Activated CD4-positive, alpha-beta T cell treated with anti-CD3 and anti-CD28 coated beads, Interleukin-2, amount 50 U/mL, for 48 hours (primary cell): ENCODE results near the gene CPED1.
A peak's percentile ranks its signal among the peaks of the same experiment; 100 is the strongest.
"Not testable (repeated sequence)": the region's sequence is repeated elsewhere in the genome, so short reads cannot be mapped to it uniquely, and the experiment has no call there.

Source experiments
- DNase-seq, 2 experiments: peaks; one replicate each; pipeline ENCODE4 v3.0.0-alpha.2; 2020

CPED1 gene

DNA sequence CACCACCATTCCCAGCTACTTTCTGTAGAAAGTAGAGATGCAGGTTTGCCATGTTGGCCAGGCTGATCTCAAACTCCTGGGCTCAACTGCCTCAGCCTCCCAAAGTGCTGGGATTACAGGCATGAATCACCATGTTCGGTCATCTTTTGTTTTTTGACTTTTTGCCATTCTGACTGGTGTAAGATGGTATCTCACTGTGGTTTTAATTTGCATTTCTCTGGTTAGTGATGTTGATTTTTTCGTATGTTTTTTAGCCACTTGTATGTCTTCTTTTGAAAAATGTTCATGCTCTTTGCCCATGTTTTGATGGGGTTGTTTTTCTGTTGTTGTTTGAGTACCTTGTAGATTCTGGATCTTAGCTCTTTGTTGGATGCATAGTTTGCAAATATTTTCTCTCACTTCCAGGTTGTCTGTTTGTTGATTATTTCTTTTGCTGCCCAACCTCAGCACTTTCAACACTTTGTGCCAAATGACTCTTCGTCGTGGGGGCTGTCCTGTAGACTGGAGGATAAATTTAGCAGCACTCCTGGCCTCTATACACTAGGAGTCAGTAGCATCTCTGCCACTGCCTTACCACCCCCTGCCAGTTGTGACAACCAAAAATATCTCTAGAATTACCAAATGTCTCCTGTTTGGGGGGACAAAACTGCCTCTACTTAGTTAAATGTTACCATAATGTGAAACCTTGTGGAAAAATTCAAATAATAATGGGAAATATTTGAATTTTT lies 6.5 kb upstream of the CPED1 start:
- DNase-seq = no peak

DNA sequence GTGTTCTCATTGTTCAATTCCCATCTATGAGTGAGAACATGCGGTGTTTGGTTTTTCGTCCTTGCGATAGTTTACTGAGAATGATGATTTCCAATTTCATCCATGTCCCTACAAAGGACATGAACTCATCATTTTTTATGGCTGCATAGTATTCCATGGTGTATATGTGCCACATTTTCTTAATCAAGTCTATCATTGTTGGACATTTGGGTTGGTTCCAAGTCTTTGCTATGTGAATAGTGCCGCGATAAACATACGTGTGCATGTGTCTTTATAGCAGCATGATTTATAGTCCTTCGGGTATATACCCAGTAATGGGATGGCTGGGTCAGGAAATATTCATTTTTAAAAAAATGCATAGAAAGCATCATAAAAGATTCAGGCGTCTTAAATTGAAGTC lies 4.9 kb upstream of the CPED1 start:
- DNase-seq = not testable (repeated sequence)

DNA sequence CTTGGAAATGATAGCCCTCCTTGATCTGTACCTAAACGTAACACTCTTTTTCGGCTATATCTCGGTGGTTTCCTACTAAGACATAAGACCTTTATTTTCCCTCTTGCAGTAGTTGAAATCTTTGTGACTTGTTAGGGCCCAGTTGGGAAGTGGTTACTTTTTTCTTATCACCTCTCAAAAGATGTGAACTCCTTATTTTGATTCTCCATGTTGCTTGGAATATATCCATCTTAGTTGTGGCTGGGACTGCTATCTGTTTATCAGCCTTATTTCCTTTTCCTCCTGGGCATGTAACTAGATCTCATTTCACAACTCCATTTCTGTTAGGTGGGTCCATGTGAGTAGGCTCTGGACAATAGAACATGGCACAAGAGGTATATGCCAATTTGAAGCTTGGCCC lies 4.1 kb upstream of the CPED1 start:
- DNase-seq = no peak

DNA sequence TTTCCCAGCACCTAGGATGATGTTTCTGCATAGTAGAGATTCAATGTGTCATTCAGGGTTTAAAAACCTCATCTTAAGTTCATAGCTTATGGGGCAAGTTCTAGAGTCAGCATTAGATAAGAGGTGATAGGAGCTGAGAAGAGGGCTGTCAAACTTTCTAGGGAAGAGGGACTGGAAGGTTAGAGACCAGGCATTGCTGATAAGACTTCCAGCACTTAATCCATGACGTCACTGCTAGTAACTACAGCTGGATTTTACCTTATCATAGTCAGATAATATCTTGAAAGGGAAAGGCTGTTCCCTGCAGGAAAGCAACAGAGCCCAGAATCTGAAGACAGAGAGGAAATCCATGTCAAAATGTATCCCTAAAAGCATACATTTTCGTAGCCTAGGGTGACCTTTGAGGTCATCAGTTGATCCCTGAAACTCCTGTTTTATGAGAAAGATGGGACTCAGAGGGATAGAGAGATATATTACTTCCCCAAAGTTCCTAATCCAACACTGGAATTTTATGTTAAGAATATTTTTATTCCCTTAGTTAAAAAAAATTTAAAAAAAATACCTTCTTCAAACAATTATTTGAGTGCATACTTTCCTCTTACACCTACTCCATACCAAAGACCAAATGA lies 3.3 kb upstream of the CPED1 start:
- no peak for DNase-seq

DNA sequence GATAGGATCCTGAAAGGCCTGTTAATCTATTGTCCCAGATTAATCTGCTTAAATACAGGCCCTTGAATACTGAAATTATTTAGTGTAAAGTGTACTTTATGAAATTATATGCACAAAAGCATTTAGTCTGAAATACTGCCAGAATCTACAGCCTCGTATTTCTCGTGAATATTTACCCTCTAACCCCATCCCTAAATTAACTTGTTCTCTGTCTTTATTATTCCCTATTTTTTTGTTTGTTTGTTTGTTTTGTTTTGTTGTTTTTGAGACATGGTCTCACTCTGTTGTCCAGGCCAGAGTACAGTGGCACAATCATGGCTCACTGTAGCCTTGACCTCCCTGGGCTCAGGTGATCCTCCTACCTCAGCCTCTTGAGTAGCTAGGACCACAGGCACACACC lies 2.7 kb upstream of the CPED1 start:
- no peak for DNase-seq

DNA sequence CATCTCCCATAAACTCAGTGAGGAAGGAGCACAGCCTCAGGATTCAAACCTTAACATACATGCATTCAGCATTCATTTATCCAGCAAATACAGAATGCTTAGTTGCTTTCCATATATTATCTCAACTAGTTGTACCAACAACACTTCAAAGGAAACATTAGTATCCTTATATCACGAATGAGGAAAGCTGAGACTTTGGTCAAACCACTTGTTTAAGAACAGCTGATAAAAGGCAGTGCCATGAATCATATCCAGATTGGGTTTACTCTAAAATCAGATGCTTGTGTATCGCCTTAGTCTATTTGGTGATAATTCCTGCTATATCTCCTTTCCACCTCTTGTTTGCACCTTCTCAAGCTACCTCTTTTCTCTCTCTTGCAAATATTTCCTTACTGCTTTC lies 1.9 kb upstream of the CPED1 start:
- no peak for DNase-seq

DNA sequence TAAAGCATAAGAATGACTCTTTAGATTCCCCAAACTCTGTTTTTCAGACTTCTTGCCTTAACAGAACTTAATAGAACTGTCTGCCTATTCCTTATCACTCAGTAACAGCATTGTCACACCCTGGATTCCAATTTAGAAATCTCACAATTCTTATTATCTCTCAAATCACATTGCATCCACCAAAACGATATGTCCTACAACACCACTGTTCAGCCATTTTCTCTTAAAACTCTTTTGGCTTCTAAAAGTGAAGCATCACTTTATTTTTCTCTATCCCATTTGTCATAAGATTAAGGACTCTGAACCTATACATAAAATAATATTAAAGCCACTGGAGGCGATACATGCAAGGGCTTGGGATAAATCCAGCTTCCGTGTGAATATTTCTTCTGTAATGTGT lies 1.2 kb upstream of the CPED1 start:
- DNase-seq = no peak

DNA sequence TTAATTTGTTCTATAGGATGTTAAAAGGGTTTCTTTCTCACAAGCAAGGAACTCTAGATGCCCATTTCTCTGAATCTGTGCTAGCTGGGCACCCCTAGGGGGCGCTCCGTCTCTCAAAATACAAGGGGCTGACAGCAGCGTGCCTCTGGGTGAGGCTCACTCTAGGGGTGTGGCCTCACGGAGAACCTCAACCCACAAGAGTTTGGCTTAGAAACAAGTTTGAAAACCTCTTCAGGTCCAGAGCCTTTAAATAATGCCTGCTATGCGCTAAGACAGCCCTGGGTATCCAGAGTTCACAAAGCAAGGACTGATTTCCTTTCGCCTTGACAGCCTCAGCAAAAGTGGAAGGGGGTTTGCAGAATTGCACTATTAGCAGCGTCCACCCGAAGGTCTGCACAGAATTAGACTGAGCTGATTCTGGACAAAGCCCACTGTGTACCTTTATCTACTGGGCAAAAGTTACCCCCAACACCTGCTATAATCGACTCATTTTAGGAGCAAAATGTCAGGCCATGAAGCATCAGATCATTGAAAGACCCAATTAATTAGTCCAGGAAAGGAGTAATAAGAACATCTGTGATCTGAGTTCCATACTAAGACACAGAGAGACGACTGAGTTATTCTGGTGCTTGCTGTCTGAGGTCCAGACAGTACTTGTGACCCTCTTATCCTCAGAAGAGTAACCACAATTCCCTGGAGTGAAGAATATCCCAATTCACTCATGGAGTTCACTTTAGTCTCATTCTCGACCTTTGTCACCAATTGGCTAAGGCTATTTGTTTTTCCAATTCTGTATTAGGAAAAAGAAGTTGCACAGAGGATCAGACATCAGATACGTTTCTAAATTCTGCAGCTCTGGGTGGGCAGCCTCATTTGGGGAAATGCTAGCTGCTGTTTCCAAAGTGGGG lies 574 bp upstream of the CPED1 start:
- DNase-seq = peak; percentile 82 to 86

DNA sequence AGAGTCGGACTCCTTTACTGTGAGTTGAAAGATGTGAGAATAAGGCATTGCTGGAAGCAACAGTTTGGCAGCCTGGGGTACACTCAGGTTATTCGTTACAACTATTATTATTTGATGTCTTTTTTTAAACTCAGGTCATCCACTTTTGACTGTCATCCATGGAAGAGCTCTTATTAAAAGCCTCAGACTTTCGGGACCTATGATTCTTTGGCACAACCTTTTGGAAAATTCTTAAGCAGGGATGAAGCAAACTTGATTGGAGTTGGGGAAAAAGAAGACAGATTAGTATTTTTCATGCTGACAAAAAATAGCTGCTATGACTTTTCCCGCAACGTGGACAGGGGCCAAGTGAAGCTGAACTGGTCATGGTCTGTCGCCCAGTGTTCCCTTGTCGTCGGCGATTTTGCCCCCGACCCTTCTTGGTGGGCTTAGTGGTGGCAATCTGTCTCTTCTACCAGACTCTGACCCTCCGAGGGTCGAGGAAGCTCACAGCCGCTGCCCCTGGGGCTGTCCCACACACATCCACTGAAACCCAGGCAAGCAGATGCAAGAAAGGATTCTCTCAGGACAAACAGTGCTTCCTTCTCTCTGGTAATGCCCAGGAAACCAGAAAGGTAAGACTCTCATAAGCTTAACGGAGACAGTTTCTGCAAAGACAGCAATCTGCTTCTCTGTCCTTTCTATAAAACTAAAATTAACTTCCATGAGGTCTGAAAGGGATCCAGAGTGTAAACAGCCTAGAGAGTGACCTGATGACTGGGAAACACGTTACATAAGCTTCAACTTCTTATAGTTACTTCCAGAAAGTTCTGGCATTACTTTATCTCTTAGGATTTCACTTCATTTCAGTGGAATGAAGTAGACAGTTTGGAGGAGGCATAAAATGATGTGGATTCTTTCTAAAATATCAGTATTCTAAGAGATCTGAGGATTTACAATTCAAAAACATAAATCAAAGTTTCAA lies 1.0 kb downstream of the CPED1 start:
- DNase-seq = no peak

DNA sequence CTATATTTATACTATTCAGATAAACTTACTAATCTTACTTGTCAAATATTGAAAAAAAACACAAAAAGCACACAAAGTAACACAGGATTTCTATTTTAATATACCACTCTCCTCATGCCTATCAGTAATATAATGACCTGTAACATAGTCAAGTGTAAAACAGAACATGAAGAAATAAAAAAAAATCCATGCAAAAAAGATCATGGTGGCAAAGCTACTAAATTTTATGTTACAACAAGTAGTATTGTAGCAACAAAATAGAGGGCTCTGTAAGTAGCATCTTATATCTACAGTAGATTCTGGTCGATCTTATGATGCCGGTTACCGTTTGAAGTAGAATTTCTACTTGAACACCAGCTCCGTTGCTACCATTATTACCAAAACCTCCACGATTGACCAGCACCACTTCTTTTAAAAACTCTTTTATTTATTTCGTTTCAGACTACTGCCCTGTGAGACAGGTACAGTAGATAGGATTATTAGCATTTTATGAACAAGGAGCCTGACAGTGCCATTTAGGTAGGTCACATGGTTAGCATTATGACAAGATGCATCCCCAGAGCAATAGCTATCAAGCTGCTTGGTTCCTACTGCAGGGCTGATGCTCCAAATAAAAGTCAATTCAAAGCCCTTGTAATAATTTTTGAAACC lies 2.1 kb downstream of the CPED1 start:
- no peak for DNase-seq

DNA sequence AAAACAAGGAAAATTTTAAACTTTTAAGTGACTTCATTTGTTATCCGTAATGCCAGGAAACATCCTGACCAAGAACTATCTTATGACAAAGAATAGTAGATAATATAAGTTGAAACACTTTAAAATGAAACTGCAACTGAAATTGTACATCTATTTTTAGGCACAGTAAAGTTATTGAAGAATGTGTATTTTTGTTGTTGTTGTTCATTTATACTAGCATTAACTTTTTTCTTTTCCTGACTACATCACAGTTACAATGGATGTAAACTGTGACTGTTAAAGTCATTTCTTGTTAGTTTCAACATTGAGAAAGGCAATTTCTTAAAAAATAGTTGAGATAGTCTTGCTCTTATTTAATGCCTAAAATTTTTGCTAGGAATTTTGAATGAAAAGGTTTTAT lies 2.6 kb downstream of the CPED1 start:
- no peak for DNase-seq

DNA sequence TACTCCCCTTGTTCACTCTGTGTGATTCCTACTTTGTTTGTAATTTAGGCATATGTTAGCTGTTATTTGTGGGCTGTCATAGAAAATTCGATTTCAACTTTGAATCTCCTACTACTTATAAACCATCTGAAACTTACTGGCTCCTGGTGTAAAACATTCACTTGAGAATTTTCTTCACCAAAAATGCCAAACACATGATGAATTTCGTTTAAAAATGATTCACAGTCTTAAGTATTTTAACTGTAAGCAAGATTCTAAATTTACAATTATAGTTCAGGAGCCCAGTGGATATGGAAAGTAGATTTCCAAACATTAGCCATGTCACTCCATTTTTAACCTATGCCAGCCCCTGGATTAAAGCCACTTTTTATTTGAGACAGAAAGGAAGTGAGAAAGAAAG lies 3.1 kb downstream of the CPED1 start:
- DNase-seq = no peak

DNA sequence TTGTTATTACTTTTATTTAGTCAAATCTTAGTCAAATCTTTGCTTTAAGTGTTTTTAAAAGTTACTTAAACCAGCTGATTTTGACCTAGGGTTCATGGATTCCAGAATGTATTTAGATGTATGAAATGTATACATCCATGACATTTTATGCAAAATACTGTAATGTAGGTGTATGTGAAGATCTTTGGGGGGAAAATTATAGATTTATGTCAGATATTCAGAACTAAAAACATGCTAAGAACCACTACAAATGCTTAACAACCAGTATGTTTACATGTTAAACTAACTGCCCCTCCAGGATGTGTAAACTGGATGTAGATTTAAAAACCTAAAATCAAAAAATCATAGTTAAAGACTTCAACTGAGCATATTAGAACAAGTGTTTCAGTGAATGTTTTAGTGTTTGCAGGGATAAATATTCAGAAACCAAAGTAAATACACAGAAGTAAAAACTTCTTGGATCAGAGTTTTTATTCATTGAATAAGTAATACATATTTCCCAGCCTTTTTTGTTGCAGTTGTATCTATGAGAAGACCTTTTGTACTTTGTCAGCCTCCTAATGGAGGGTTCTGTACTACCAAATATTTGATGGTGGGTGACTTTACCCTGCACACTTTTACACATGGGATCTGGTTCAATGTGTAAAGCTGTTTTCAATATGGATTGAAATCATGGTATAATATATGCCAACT lies 3.9 kb downstream of the CPED1 start:
- DNase-seq = no peak

DNA sequence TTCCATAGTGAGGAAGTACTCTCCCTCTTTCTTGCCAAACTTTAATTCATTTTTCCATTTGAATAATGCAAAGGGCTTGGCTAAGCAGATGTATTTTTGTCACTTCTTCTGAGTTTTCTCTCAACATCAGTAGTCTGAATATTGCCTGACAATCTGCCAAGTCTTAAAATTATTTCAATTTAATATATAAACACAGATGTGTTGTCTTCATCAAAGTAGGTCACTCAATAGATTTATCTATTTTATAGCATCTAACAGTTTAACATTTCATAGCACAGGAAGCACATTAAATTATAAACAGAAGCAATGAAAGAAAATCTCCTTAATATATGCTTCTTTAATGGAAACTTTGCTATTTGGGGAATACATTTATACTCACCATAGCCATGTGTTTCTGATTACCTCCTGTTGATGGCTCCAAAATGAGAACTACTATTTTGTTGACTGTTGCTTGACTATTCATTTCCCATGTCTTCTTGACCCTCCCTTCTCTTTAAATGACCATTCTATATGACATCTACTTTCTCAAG lies 4.5 kb downstream of the CPED1 start:
- no peak for DNase-seq

DNA sequence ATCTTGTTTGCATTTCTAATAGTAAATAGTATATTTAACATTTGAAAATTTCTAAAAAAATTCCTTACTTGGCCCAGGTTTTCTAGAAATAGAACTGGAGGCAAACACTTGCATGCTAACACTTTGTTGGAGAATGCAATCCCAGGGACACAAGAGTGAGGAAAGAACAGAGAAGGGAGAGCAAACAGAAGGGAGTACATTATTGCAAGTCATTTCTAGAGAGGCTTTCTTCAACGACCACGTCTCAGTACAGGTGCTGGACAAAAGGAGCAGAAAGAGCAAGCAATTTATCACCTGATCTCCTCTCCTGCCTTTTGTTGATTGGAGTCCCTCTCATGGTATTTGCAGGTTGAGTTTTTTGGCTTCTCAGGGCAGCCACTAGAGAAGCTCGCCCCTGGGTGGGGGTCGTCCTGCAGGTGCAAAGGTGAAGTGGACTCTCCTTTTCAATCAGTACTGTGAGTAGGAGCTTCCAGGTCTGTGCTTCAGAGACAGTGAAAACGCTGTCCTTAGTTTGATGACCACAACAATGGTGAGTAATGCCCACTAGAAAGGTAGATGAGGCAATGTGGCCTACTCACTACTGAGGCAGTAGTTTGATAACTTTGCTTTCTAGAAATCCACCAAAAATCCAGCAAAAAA lies 5.2 kb downstream of the CPED1 start:
- no peak for DNase-seq

DNA sequence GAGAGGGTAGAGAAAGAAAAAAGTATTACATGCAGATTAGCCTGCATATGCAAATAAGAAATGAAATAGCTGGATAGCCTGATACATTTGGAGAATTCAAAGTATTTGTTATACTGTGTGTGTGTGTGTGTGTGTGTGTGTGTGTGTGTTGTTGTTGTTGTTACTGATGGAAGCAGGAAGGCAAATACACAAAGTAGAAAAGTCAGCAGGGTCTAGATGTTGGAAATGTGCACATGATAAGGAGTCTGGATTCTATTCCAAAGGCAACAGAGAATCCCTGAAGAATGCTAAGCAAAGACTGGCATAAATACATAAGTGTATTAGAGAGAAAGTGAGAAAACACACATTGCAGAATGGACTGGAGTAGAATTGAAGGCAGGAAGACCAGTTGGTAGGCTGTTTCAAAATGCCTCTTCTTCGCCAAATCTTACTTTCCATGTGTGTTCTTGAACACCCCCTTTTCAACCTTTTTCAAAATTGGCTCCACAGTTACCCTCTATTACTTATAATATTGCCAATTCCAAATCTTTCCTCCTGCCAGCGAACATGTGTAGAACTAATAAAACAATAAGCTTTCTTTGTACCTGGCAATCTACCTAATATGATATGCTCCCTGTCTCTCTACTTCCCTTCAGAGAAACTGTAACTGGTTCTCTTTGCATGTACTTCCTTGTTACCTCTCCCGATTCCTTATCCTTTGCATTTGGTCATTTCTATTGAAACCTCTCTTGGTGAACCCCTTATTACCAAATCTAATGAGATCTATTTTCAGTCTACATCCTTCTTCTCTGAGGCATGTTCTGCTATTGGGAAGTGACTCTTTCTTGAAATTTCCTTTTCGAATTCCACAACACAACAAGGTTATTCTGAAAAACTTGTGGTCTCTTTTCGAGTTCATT lies 6.2 kb downstream of the CPED1 start:
- no peak for DNase-seq

DNA sequence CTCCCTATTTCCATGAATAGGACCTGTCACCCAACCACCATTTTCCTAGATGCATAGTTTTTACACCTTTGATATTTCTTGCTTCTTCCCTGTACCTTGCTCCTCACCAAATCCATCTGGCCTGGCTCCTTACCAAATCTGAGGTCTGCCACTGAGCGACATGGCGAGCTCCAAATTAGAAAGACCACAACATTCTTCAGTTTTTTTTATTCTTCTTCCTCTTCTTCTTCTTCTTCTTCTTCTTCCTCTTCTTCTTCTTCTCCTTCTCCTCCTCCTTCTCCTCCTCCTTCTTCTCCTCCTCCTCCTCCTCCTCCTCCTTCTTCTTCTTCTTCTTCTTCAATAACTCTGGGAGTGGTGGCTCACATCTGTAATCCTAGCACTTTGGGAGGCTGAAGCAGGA lies 7.1 kb downstream of the CPED1 start:
- DNase-seq = no peak

DNA sequence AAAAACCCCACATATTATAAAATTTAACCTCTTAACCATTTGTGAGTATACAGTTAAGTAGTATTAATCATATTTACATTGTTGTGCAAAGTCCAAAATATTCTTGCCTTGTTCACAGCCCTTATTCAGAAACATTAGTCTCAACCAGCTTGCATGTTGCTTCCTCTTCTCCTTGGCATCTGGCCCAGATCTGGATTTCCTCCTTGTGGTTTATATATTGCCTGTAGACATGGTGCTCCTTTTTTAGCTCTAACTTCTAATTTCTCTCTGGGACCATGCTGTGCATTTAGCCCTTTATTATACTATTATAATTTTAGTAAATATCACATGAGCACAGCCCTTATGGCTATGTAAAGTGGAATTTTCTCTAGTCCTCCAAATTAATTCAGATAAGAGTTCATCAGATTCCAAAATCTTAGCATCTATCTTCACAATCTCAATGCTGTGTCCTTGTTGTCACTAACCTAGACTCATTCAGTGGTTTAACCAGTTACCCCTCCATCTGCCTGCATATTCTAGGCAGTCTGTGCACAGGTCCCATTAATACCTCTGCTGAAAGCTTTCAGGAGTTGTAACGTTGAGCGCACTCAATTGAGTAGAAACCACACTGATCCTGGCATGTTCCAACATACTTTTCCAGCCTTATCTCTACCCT lies 7.9 kb downstream of the CPED1 start:
- DNase-seq = no peak

DNA sequence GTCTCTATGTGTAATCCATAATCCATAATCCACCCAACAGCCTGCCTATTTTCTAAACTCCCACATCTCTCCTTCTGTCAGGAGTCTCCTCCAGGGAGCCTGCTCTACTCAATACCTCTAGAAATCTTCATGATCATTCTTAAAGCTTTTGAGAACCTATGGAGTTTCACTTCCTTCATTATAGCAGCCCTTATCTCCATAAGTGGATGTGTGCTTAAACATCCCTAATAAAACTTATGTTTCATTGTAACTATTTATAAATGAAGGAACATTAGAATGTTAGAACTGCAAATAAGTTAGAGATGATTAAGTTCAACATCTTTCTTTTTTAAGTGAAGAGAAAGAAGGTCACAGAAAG lies 8.5 kb downstream of the CPED1 start:
- DNase-seq = no peak
